ENCODE data around the gene OTULIN.

- TF ChIP-seq CTCF (IDR thresholded peaks at IDR 0.05) (no peak), POLR2A (IDR thresholded peaks at IDR 0.05) (no peak)
Measured at GRCh38 chr5:14678773-14679334, 14.3 kb downstream of the OTULIN start.

All from right lobe of liver (tissue), 4 donors.